Fibroblast of lung (primary cell): ENCODE data around the gene GLB1L3. TPM values are rescaled to one million over a fixed set of nuclear protein-coding genes. Genes with fewer than 3 reads are reported as not detected.
A peak's percentile ranks its signal among the peaks of the same experiment; 100 is the strongest.

Experiments
- DNase-seq, 2 donors: peaks; one replicate each; pipeline versions ENCODE4 v3.0.0 to v3.0.0-alpha.2; 2010; ENCODE audit warnings: low read depth in 2 of 2
- H2AFZ ChIP-seq: 2 replicates; pipeline ENCODE4 v1.5.1; 2012; ENCODE audit warnings: low read length, control low read depth, inconsistent platforms
- H3K27ac ChIP-seq: 2 replicates; pipeline ENCODE4 v1.5.1; 2011; ENCODE audit warnings: low read length, control low read depth; ENCODE audit not compliant: insufficient read depth
- H3K27me3 ChIP-seq: 2 replicates; pipeline ENCODE4 v1.5.1; 2011; ENCODE audit warnings: mild to moderate bottlenecking, low read length; ENCODE audit not compliant: control insufficient read depth, insufficient read depth
- H3K36me3 ChIP-seq: 2 replicates; pipeline ENCODE4 v1.5.1; 2011; ENCODE audit warnings: low read length; ENCODE audit not compliant: control insufficient read depth, insufficient read depth
- H3K4me1 ChIP-seq: 2 replicates; pipeline ENCODE4 v1.5.1; 2011; ENCODE audit warnings: low read length; ENCODE audit not compliant: control insufficient read depth, insufficient read depth; ENCODE audit errors: extremely low read depth
- H3K4me2 ChIP-seq: 2 replicates; pipeline ENCODE4 v1.5.1; 2011; ENCODE audit warnings: low read length, control low read depth; ENCODE audit not compliant: insufficient read depth; ENCODE audit errors: extremely low read depth
- H3K4me3 ChIP-seq, 4 experiments: fragments of 200-600 bp in 1 of 4; sonication (generic) in 1 of 4; replicated peaks in 1 of 4; 2 replicates each; pipeline ENCODE4 v1.5.1; 2011 to 2016; ENCODE audit warnings: low read length in 4 of 4, low read depth in 3 of 4, mild to moderate bottlenecking in 3 of 4, control low read depth in 2 of 4, inconsistent platforms in 1 of 4, mixed read lengths in 1 of 4; ENCODE audit not compliant: insufficient read depth in 1 of 4; ENCODE audit errors: control extremely low read depth in 1 of 4
- H3K79me2 ChIP-seq: 2 replicates; pipeline ENCODE4 v1.5.1; 2012; ENCODE audit warnings: mild to moderate bottlenecking, low read length, inconsistent platforms; ENCODE audit not compliant: control insufficient read depth, insufficient read depth
- H3K9ac ChIP-seq: 2 replicates; pipeline ENCODE4 v1.5.1; 2011; ENCODE audit warnings: mild to moderate bottlenecking, low read length, control low read depth; ENCODE audit not compliant: insufficient read depth
- H3K9me3 ChIP-seq: 2 replicates; pipeline ENCODE4 v1.5.1; 2012; ENCODE audit warnings: low read depth, low read length; ENCODE audit not compliant: control insufficient read depth, insufficient read depth
- H4K20me1 ChIP-seq: 2 replicates; pipeline ENCODE4 v1.5.1; 2011; ENCODE audit warnings: low read length; ENCODE audit not compliant: control insufficient read depth, insufficient read depth; ENCODE audit errors: extremely low read depth
- CTCF ChIP-seq, 2 donors: IDR thresholded peaks in 1 of 2; conservative IDR thresholded peaks in 1 of 2; 1 replicate in 1 of 2; 2 replicates in 1 of 2; pipeline ENCODE4 v1.5.1; 2011 to 2012; ENCODE audit warnings: low read length in 2 of 2, control low read depth in 1 of 2, inconsistent platforms in 1 of 2, low read depth in 1 of 2, mild to moderate bottlenecking in 1 of 2
- EZH2 ChIP-seq: IDR thresholded peaks from 2 replicates; pipeline ENCODE4 v1.5.1; 2012; ENCODE audit warnings: low read length, control low read depth, mild to moderate bottlenecking; ENCODE audit errors: missing control alignments
- polyA plus RNA-seq, 2 donors: library from polyadenylated mRNA; depleted of rRNA in 1 of 2; stranded (reverse) in 1 of 2; unstranded in 1 of 2; fragments of >200 nt; gene quantifications; 2 replicates each; pipeline ENCODE4 v1.2.1, GENCODE V29; 2011 to 2012; ENCODE audit warnings: missing spikeins in 1 of 2
- total RNA-seq: library from RNA; depleted of rRNA; stranded (reverse); fragments of >200 nt; gene quantifications from 2 replicates; pipeline ENCODE4 v1.2.1, GENCODE V29; 2014

The GLB1L3 gene
- total and polyA plus RNA-seq, 2 donors (not counting 1 experiment from before 2014, with no cell fraction given), result not detected

- H3K36me3 ChIP-seq, result no peaks in the 10 kb centered on the region
- TF ChIP-seq CTCF (conservative IDR thresholded peaks at IDR 0.05 in 1 of 2, IDR thresholded peaks at IDR 0.05 in 1 of 2; ENCODE audit: low read depth in 1 of 2, low read length in 2 of 2) (no peak), EZH2 (no peak)
- no peaks in the 10 kb centered on the region for H4K20me1 ChIP-seq
- no peak overlapping the region for H3K27ac ChIP-seq
- no peak overlapping the region for H3K9ac ChIP-seq
- H3K9me3 ChIP-seq, result no peaks in the 10 kb centered on the region
- H3K4me3 ChIP-seq, result no peak overlapping the region
- H3K4me1 ChIP-seq, result no peaks in the 10 kb centered on the region
- H3K79me2 ChIP-seq, result no peaks in the 10 kb centered on the region
- H3K4me2 ChIP-seq, result no peak overlapping the region
- H3K27me3 ChIP-seq, result no peaks in the 10 kb centered on the region
- no peak overlapping the region for H2AFZ ChIP-seq
- no peak for DNase-seq
Observed at GRCh38 chr11:134322553-134322952, 46.4 kb downstream of the GLB1L3 start.

DNA sequence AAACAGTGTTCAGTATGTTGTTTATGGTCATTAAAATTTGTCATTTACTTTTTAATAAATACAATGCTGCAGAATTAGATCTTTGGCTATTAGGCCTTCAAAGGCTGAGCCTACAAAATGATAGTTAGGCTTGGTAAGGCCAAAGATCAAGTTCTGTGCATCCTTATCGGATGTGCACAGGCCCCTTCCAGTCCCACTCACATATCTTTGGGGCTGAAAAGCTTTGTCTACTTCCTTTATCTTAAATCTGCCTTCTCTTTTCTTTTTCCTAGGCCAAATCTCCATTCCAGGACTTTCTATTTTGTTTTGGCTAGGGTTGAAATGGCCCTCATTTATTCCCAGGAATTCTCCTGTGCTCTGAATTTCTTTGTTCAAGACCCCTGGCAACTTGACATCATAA lies 52.3 kb downstream of the GLB1L3 start:
- TF ChIP-seq EZH2, result no peak
- TF ChIP-seq CTCF (conservative IDR thresholded peaks at IDR 0.05 in 1 of 2, IDR thresholded peaks at IDR 0.05 in 1 of 2; ENCODE audit: low read depth in 1 of 2, low read length in 2 of 2), result no peak
- no peaks in the 10 kb centered on the region for H3K4me1 ChIP-seq
- H3K79me2 ChIP-seq, result no peaks in the 10 kb centered on the region

GRCh38 chr11:134330611-134331353 lies 54.6 kb downstream of the GLB1L3 start:
- H4K20me1 ChIP-seq, result no peaks in the 10 kb centered on the region
- no peak overlapping the region for H3K27ac ChIP-seq
- peak overlapping the region in 1 of 4 experiments; percentile 47 for H3K4me3 ChIP-seq
- H3K9ac ChIP-seq, result no peak overlapping the region
- H2AFZ ChIP-seq, result no peak overlapping the region
- no peaks in the 10 kb centered on the region for H3K36me3 ChIP-seq
- no peaks in the 10 kb centered on the region for H3K9me3 ChIP-seq
- no peaks in the 10 kb centered on the region for H3K4me1 ChIP-seq
- TF ChIP-seq CTCF (conservative IDR thresholded peaks at IDR 0.05 in 1 of 2, IDR thresholded peaks at IDR 0.05 in 1 of 2; ENCODE audit: low read depth in 1 of 2, low read length in 2 of 2), result no peak
- no peak for TF ChIP-seq EZH2
- H3K4me2 ChIP-seq, result no peak overlapping the region
- peaks cover 4% of the 10 kb centered on the region for H3K27me3 ChIP-seq
- no peaks in the 10 kb centered on the region for H3K79me2 ChIP-seq
- DNase-seq, result no peak

More for the DNA sequence above, 52.3 kb downstream of the GLB1L3 start:
- Histone ChIP-seq H3K9me3 (no peaks in the 10 kb centered on the region), H3K36me3 (no peaks in the 10 kb centered on the region), H3K4me2 (no peak overlapping the region), H2AFZ (no peak overlapping the region), H4K20me1 (no peaks in the 10 kb centered on the region), H3K27me3 (peaks cover 4% of the 10 kb centered on the region), H3K27ac (no peak overlapping the region), H3K4me3 (no peak overlapping the region), H3K9ac (no peak overlapping the region)
- no peak for DNase-seq
